HG02970 (cell line): ENCODE measurements around the gene ZNF688.
"Not testable (repeated sequence)": the region's sequence is repeated elsewhere in the genome, so short reads cannot be mapped to it uniquely, and the experiment has no call there.

Experiments used
- ATAC-seq: cut with Tn5 transposase; IDR thresholded peaks from one replicate; pipeline ENCODE4 v1.9.1; 2021; ENCODE audit warnings: mild to moderate bottlenecking, moderate library complexity, moderate number of reproducible peaks; ENCODE audit not compliant: unreplicated experiment, low FRiP score

ZNF688 gene

GRCh38 chr16:30535106-30535776 lies 36.3 kb downstream of the ZNF688 start:
- ATAC-seq: no peak

GRCh38 chr16:30534368-30535105 lies 37.0 kb downstream of the ZNF688 start, which contains the start of gene ZNF747:
ZNF747 (minus strand) TSS chr16:30534858; CDS start chr16:30534679, 179 bp downstream.
- ATAC-seq: peak; percentile 51

- no peak for ATAC-seq
Observed at GRCh38 chr16:30533748-30534367, 37.7 kb downstream of the ZNF688 start.

GRCh38 chr16:30533146-30533522 lies 38.4 kb downstream of the ZNF688 start:
- no peak for ATAC-seq

- ATAC-seq: no peak
Observed at GRCh38 chr16:30532285-30533145, 39.0 kb downstream of the ZNF688 start.

- ATAC-seq: no peak
Observed at GRCh38 chr16:30530163-30531037, 41.1 kb downstream of the ZNF688 start.

GRCh38 chr16:30528799-30529457 lies 42.6 kb downstream of the ZNF688 start:
- no peak for ATAC-seq

GRCh38 chr16:30527635-30528178 lies 43.8 kb downstream of the ZNF688 start:
- ATAC-seq: no peak

- peak; percentile 69 for ATAC-seq
Observed at GRCh38 chr16:30526823-30527634, 44.5 kb downstream of the ZNF688 start.

GRCh38 chr16:30526137-30526822 lies 45.2 kb downstream of the ZNF688 start, which contains the start of gene ZNF768:
ZNF768 (minus strand) TSS chr16:30526566; CDS start chr16:30526413, 153 bp downstream.
- peak; percentile 26 for ATAC-seq

- no peak for ATAC-seq
Observed at GRCh38 chr16:30525844-30526136, 45.7 kb downstream of the ZNF688 start.

GRCh38 chr16:30524575-30525568 lies 46.6 kb downstream of the ZNF688 start:
- no peak for ATAC-seq

GRCh38 chr16:30523768-30524574 lies 47.5 kb downstream of the ZNF688 start:
- no peak for ATAC-seq

- not testable (repeated sequence) for ATAC-seq
Observed at GRCh38 chr16:30522702-30523463, 48.6 kb downstream of the ZNF688 start.
